ENCODE results near the gene PLCG1.

The PLCG1 gene

GRCh38 chr20:41145317-41145716 lies 8.0 kb downstream of the PLCG1 start:
- DNase-seq: no peak

DNA sequence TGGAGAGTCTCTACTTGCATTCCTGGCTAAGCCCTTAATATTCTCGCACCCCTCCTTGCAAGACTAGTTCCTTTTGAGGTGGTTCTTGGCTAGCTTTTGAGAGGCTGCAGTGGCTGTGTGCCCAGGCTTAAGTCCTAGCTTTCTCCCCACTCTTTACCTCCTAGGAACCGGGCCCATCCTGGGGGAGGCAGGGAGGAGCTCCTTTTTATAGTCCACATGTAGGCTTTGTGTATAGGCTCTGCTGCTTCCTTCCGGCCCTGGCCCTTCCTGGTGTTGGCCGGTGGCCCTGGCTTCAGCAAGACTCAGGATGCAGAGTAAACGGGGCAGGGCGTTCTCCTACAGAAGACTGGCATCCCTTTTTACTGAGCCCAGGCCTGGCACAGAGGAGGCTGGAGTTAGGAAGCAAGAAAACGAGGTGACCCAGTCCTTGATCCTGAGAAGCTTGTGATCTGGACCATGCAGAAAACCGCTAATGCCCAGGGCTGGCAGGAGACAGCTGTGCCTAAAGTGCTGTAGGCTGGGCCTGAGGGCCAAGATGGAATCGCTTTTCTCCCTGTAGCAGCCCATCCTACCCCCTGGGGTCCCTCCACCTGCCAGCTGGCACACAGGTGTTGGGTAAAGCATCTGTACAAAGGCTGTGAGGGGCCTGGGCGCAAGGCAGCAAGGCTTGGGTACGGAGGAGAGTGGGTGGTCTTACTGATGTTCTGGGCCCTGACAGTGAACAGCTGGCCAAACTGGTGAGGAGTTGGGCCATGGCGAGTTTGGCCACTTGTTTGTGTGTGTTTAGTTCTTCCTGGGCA lies 8.7 kb downstream of the PLCG1 start:
- DNase-seq: no peak

GRCh38 chr20:41147767-41148191 lies 10.4 kb downstream of the PLCG1 start:
- DNase-seq: no peak

GRCh38 chr20:41148942-41149341 lies 11.6 kb downstream of the PLCG1 start:
- no peak for DNase-seq

DNA sequence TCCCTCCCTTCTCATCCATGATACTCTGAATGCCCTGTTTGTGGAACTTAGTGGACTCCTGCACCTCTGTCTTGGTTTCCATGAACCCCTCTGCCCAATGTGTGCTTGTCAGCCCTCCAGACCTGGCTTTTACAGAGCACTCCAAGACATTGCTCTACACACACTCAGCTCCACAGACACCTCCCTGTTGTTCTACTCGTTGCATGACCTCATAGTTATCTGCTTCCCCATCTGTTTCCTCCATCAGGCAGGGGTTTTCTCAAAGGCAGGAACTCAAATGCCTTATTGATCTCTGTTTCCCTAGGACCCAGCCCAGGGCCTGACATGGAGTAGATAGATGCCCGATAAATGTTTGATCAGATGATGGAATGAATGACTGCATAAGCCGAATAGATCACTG lies 13.3 kb downstream of the PLCG1 start:
- DNase-seq: no peak

- DNase-seq: no peak
Measured at GRCh38 chr20:41151134-41151869, 14.0 kb downstream of the PLCG1 start.

GRCh38 chr20:41152108-41152757 lies 14.9 kb downstream of the PLCG1 start:
- DNase-seq: no peak

GRCh38 chr20:41154436-41155176 lies 17.3 kb downstream of the PLCG1 start:
- no peak for DNase-seq

DNA sequence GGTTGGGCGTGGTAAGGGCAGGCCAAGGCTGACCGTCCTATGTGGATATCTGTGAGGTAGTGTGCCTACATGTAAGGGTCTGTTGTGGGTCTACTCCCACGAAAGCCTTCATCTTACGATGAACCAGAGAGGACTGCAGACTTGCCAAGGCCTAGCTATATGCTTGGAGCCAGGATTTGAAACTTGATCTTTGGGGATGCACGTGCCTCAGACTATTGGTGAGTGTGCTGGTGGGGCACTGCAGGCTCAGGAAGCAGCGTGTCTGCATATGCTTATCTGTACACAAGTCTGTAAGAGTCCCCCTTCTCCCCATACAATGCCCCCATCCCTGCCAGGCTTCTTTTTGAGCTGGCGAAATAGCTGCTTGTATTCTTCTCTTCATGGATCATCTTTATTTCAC lies 17.9 kb downstream of the PLCG1 start:
- DNase-seq: no peak

- no peak for DNase-seq
Measured at GRCh38 chr20:41158082-41158625, 20.8 kb downstream of the PLCG1 start.

- DNase-seq: no peak
Measured at GRCh38 chr20:41159547-41159946, 22.2 kb downstream of the PLCG1 start.

GRCh38 chr20:41160686-41161085 lies 23.3 kb downstream of the PLCG1 start:
- no peak for DNase-seq

DNA sequence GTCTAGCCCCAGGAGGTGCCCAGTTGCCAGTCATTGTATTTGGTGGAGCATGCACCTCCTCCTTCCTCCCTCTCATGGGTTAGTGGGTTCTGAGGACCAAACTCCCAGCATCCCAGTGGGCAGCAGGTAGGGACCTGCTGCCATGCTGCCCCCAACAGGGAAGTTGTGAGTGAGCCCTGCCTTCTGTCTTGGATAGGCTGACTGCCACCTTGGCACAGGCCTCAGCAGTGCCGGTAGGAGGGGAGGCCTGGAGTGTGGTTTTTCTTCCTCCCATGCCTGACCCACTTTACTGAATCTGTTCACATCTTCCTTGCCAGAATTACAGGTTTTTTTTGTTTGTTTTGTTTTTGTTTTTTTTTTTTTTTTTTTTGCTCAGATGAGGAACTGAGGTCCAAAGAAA lies 24.5 kb downstream of the PLCG1 start:
- DNase-seq: no peak

DNA sequence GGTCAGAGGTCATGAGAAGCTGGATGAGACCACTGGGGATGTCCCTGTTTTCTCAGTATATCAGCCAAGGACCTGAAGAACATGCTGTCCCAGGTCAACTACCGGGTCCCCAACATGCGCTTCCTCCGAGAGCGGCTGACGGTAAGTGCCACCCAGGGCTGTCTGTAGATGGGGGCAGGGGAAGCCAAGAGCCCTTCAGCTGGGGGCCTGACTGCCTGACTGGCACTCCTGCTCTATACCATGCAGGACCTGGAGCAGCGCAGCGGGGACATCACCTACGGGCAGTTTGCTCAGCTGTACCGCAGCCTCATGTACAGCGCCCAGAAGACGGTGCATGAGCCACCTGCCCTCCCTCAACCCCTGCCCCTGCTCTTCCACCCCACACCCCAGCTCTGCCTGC lies 25.1 kb downstream of the PLCG1 start:
- DNase-seq: no peak

DNA sequence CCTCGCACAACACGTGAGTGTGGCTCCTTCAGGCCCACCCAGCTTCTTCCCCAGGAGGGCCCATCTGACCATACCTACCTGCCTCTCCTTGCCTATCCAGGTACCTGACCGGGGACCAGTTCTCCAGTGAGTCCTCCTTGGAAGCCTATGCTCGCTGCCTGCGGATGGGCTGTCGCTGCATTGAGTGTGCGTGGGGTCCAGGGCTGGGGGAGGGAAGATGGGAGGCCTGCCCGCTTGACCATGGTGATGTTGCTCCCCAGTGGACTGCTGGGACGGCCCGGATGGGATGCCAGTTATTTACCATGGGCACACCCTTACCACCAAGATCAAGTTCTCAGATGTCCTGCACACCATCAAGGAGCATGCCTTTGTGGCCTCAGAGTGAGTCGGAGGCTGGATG lies 26.5 kb downstream of the PLCG1 start:
- no peak for DNase-seq

DNA sequence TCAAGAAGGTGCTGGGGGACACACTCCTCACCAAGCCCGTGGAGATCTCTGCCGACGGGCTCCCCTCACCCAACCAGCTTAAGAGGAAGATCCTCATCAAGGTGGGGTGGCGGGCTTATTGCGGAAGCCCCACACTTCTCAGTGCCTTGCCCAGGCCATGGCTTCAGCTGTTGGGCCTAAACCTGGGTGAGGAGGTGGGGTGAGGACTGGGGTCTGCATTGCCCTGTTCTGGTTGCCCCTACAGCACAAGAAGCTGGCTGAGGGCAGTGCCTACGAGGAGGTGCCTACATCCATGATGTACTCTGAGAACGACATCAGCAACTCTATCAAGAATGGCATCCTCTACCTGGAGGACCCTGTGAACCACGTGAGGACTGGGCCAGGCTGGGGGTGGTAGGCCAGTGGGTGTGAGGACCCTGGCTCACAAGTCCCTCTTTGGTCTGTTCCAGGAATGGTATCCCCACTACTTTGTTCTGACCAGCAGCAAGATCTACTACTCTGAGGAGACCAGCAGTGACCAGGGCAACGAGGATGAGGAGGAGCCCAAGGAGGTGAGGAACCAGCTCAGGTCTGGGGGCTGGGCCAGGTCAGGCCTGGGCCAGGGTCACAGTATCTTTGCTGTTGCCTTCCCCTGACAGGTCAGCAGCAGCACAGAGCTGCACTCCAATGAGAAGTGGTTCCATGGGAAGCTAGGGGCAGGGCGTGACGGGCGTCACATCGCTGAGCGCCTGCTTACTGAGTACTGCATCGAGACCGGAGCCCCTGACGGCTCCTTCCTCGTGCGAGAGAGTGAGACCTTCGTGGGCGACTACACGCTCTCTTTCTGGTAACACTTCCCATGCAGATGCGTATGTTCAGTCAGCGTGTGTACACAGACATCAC lies 27.9 kb downstream of the PLCG1 start:
- no peak for DNase-seq

DNA sequence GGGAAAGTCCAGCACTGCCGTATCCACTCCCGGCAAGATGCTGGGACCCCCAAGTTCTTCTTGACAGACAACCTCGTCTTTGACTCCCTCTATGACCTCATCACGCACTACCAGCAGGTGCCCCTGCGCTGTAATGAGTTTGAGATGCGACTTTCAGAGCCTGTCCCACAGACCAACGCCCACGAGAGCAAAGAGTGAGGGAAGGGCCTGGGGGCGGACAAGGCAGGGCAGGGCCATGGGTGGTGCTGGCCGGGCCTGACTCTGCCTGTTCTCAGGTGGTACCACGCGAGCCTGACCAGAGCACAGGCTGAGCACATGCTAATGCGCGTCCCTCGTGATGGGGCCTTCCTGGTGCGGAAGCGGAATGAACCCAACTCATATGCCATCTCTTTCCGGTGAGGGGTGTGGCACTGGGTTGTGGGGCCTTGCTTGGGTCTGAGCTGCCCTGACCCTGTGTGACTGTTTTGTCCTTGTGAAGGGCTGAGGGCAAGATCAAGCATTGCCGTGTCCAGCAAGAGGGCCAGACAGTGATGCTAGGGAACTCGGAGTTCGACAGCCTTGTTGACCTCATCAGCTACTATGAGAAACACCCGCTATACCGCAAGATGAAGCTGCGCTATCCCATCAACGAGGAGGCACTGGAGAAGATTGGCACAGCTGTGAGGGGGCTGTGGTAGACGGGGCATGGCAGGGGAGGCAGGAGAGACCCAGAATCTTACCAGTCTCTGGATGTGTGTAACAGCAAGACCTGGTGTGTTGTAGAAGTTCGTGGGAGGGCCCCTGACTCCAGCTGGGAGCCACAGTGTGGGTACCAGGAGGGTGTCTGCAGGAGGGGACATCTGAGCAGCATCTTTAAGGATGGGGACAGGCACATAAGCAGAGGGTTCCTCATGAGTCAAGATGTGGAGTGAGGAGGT lies 29.1 kb downstream of the PLCG1 start:
- no peak for DNase-seq

DNA sequence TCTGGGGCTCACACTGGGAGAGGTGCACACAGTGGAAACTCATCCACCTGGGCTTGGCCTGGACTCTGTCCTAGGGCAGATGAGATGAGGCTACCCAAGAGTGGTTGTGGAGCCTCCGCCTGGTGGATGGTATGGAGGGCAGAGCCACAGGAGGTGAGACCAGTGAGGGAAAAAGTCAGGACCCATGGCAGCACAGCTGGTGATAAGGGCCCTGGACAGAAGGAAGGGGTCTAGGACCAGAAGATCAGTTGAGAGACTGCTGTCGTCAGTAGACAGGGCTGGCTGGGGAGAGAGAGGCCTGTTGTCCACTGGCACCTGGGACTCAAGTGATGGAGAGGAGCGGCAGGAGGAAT lies 29.8 kb downstream of the PLCG1 start:
- DNase-seq: no peak

DNA sequence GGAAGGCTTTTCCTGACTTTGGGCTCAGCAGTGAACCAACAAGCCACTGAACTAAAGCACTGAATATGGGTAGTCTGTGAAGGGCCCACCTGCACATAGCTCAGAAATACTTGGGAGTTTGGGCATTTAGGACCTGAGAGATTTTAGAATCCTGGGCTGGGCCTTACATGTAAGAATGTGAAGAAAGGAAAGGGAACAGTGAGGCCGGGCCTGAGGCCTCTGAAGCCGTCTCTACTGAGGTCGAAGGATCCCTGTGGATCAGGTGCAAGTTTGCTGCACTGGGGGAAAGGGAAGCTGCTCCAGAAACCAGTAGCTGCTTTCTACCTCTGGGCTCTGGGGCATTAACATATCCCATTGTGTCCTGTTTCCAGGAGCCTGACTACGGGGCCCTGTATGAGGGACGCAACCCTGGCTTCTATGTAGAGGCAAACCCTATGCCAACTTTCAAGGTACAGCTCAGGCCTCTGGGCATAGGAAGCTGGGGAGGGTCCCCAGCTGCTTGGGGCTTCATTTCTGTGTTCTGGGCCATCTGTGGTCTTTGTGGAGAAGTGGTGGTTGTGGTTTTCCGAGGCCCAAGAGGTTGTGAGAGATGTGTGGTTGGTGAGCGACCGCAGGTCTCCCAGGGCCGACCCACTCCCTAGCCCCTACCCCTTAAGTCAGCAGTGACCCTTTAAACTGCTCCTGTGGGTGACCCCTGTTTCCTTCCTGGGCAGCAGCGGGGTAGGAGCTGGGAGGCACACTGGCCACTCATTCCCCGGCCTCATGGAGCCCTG lies 30.3 kb downstream of the PLCG1 start:
- DNase-seq: no peak
